GM20000 (cell line): ENCODE measurements around the gene C8G.

Experiments used
- DNase-seq: peaks from one replicate; pipeline ENCODE4 v3.0.0; 2012; ENCODE audit warnings: low spot score
- CTCF ChIP-seq: IDR thresholded peaks from 2 replicates; pipeline ENCODE4 v1.5.1; 2012; ENCODE audit warnings: mild to moderate bottlenecking, control low read depth; ENCODE audit errors: extremely low read depth, missing control alignments

C8G gene

GRCh38 chr9:136942112-136942880 lies 2.7 kb upstream of the C8G start:
- DNase-seq, result no peak
- TF ChIP-seq CTCF, result no peak

GRCh38 chr9:136942881-136943230 lies 2.2 kb upstream of the C8G start:
- DNase-seq, result no peak
- TF ChIP-seq CTCF, result no peak

GRCh38 chr9:136943291-136944211 lies 1.5 kb upstream of the C8G start:
- DNase-seq, result peak; percentile 84

GRCh38 chr9:136944212-136944518 lies 878 bp upstream of the C8G start:
- peak; percentile 93 for DNase-seq
- peak; percentile 24 for TF ChIP-seq CTCF

More at GRCh38 chr9:136943291-136944211, 1.5 kb upstream of the C8G start:
- TF ChIP-seq CTCF, result no peak

GRCh38 chr9:136945333-136946227 lies 537 bp downstream of the C8G start:
- TF ChIP-seq CTCF, result no peak

GRCh38 chr9:136946228-136947027 lies 1.4 kb downstream of the C8G start:
- no peak for DNase-seq
- no peak for TF ChIP-seq CTCF

More at GRCh38 chr9:136945333-136946227, 537 bp downstream of the C8G start:
- DNase-seq, result no peak
